DND-41 (cell line): ENCODE measurements around the gene NCKAP5L.

Experiments used
- ATAC-seq: fragments of 200-7000 bp; cut with Tn5 transposase; 3 replicates; pipeline ENCODE4 v1.9.1; 2021; ENCODE audit warnings: low read depth; ENCODE audit not compliant: insufficient read depth
- DNase-seq: peaks from one replicate; pipeline ENCODE4 v3.0.0-alpha.2; 2020
- H2AFZ ChIP-seq: 2 replicates; pipeline ENCODE4 v1.6.0; 2012; ENCODE audit warnings: low read depth, low read length
- H3K27ac ChIP-seq: 2 replicates; pipeline ENCODE4 v1.5.1; 2012; ENCODE audit warnings: low read length, inconsistent platforms
- H3K27me3 ChIP-seq: fragments of 200-600 bp; sonication (generic); 2 replicates; pipeline ENCODE4 v1.6.0; 2012; ENCODE audit warnings: low read length, mild to moderate bottlenecking, inconsistent platforms; ENCODE audit not compliant: insufficient read depth, poor library complexity
- H3K36me3 ChIP-seq: 2 replicates; pipeline ENCODE4 v1.5.1; 2012; ENCODE audit warnings: low read length, inconsistent platforms; ENCODE audit not compliant: insufficient read depth
- H3K4me1 ChIP-seq: 2 replicates; pipeline ENCODE4 v1.5.1; 2012; ENCODE audit warnings: mild to moderate bottlenecking, low read length; ENCODE audit not compliant: insufficient read depth
- H3K4me2 ChIP-seq: 2 replicates; pipeline ENCODE4 v1.6.0; 2012; ENCODE audit warnings: mild to moderate bottlenecking, moderate library complexity, low read length, inconsistent platforms; ENCODE audit not compliant: insufficient read depth
- H3K4me3 ChIP-seq, 2 experiments: fragments of 200-600 bp in 1 of 2; shearing (Covaris generic) in 1 of 2; 2 replicates each; pipeline ENCODE4 v1.5.1; 2012 to 2016; ENCODE audit warnings: inconsistent platforms in 2 of 2, low read length in 2 of 2, mild to moderate bottlenecking in 2 of 2, low read depth in 1 of 2, moderate library complexity in 1 of 2
- H3K79me2 ChIP-seq: 2 replicates; pipeline ENCODE4 v1.6.0; 2012; ENCODE audit warnings: low read length, inconsistent platforms; ENCODE audit not compliant: insufficient read depth
- H3K9ac ChIP-seq: 2 replicates; pipeline ENCODE4 v1.6.0; 2012; ENCODE audit warnings: low read depth, mild to moderate bottlenecking, inconsistent platforms, low read length, moderate library complexity
- H3K9me3 ChIP-seq: 2 replicates; pipeline ENCODE4 v1.5.1; 2012; ENCODE audit warnings: low read length, moderate library complexity, mild to moderate bottlenecking, inconsistent platforms; ENCODE audit not compliant: insufficient read depth, severe bottlenecking
- H4K20me1 ChIP-seq: 2 replicates; pipeline ENCODE4 v1.6.0; 2012; ENCODE audit warnings: low read length; ENCODE audit not compliant: insufficient read depth
- CTCF ChIP-seq: IDR thresholded peaks from 2 replicates; pipeline ENCODE4 v1.5.1; 2012; ENCODE audit warnings: borderline replicate concordance, low read length, moderate library complexity, mild to moderate bottlenecking; ENCODE audit not compliant: poor library complexity, severe bottlenecking; ENCODE audit errors: extremely low read depth
- EZH2 ChIP-seq: IDR thresholded peaks from 3 replicates; pipeline ENCODE4 v1.6.1; 2012; ENCODE audit warnings: borderline replicate concordance, low read depth, mild to moderate bottlenecking, moderate library complexity, low read length, inconsistent platforms; ENCODE audit not compliant: severe bottlenecking

The NCKAP5L gene

GRCh38 chr12:49791700-49792099 lies 36.5 kb downstream of the NCKAP5L start:
- Histone ChIP-seq H3K79me2 (no peaks in the 10 kb centered on the region), H3K9me3 (no peaks in the 10 kb centered on the region), H3K4me2 (no peak overlapping the region), H3K4me1 (no peaks in the 10 kb centered on the region), H2AFZ (no peak overlapping the region), H4K20me1 (0 out of 2 replicates have a peak, but pooled peaks cover 4% of the 10 kb centered on the region), H3K27me3 (no peaks in the 10 kb centered on the region), H3K9ac (no peak overlapping the region), H3K36me3 (peaks cover 25% of the 10 kb centered on the region), H3K27ac (no peak overlapping the region), H3K4me3 (no peak overlapping the region)
- DNase-seq, result no peak
- TF ChIP-seq CTCF, result no peak
- ATAC-seq, result no peak

- no peaks in the 10 kb centered on the region for H3K9me3 ChIP-seq
- H4K20me1 ChIP-seq, result 0 out of 2 replicates have a peak, but pooled peaks cover 1% of the 10 kb centered on the region
- no peaks in the 10 kb centered on the region for H3K79me2 ChIP-seq
- H3K27ac ChIP-seq, result no peak overlapping the region
- DNase-seq (no peak), ATAC-seq (no peak)
- H3K4me3 ChIP-seq, result no peak overlapping the region
- no peak overlapping the region for H3K4me2 ChIP-seq
- no peak overlapping the region for H3K9ac ChIP-seq
- H3K27me3 ChIP-seq, result no peaks in the 10 kb centered on the region
- H3K36me3 ChIP-seq, result peaks cover 19% of the 10 kb centered on the region
- H3K4me1 ChIP-seq, result no peaks in the 10 kb centered on the region
- H2AFZ ChIP-seq, result no peak overlapping the region
- TF ChIP-seq EZH2 (no peak), CTCF (no peak)
These were observed 37.3 kb downstream of the NCKAP5L start for GRCh38 chr12:49790741-49791555.

- no peak overlapping the region for H3K27ac ChIP-seq
- no peak overlapping the region for H2AFZ ChIP-seq
- no peak for DNase-seq
- no peaks in the 10 kb centered on the region for H3K4me1 ChIP-seq
- no peaks in the 10 kb centered on the region for H3K79me2 ChIP-seq
- no peak overlapping the region for H3K9ac ChIP-seq
- H3K4me3 ChIP-seq, result no peak overlapping the region
- H3K36me3 ChIP-seq, result peaks cover 13% of the 10 kb centered on the region
- no peaks in the 10 kb centered on the region for H3K9me3 ChIP-seq
- no peaks in the 10 kb centered on the region for H4K20me1 ChIP-seq
- H3K27me3 ChIP-seq, result no peaks in the 10 kb centered on the region
- no peak overlapping the region for H3K4me2 ChIP-seq
- ATAC-seq, result no peak
- no peak for TF ChIP-seq EZH2
- no peak for TF ChIP-seq CTCF
These were observed 38.2 kb downstream of the NCKAP5L start for GRCh38 chr12:49789992-49790391.
